ENCODE measurements around the gene PTPRN2.

DNA sequence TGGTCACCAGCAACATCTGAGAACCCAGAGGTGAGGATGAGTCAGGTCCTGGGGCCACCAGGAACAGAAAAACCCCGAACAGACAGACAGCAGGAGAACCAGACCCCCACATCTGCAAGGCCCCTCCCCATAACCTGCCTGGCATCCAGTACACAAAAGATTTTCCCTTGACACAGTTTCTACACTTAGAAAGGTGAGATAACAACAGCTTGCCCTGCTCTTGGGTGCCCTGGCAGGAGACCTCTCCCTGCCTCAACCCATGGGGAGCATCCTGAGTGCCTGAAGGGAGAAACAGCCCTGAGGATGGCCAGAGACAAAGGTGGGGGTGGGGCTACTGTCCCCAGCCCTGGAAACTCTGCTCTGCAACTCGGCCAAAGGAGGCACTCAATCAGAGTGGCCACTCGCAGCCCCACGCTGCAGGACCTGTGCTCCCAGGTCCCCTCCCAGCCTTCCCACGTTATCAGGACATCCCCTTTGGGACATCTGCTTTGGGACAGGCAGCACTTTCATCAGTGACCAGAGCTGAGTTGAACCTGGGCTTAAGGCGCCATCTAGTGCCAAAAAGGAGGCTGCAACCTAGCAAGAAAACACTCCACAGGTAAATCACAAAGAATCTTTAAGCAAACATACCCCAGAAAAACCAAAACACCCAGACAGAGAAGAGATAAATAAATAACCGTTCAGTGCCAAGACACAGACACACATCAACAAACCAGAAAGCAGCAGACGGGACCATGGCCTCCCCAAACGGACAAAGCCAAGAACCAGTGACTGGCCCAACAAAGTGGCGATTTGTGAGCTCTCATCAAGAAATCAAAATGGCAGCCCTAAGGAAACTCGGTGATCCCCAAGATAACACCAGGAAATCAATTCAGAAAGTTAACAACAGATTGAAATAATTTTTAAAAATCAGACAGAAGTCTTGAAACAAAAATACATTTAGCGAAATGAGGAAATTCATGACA lies 233.7 kb downstream of the PTPRN2 start:
- TF ChIP-seq EZH2 (IDR thresholded peaks at IDR 0.05; ENCODE audit: low read depth), result no peak
- TF ChIP-seq, protein P1, sequence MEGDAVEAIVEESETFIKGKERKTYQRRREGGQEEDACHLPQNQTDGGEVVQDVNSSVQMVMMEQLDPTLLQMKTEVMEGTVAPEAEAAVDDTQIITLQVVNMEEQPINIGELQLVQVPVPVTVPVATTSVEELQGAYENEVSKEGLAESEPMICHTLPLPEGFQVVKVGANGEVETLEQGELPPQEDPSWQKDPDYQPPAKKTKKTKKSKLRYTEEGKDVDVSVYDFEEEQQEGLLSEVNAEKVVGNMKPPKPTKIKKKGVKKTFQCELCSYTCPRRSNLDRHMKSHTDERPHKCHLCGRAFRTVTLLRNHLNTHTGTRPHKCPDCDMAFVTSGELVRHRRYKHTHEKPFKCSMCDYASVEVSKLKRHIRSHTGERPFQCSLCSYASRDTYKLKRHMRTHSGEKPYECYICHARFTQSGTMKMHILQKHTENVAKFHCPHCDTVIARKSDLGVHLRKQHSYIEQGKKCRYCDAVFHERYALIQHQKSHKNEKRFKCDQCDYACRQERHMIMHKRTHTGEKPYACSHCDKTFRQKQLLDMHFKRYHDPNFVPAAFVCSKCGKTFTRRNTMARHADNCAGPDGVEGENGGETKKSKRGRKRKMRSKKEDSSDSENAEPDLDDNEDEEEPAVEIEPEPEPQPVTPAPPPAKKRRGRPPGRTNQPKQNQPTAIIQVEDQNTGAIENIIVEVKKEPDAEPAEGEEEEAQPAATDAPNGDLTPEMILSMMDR (conservative IDR thresholded peaks at IDR 0.05), result peak; percentile 88

Measured in PC-9 (cell line).